PC-3 (cell line): ENCODE measurements around the gene CD44. TPM values are rescaled to one million over a fixed set of nuclear protein-coding genes. Genes with fewer than 3 reads are reported as not detected.

ENCODE experiments used
- ATAC-seq: fragments of 200-7000 bp; cut with Tn5 transposase; 2 replicates; pipeline ENCODE4 v1.9.1; 2020; ENCODE audit warnings: mild to moderate bottlenecking, moderate library complexity
- BruUV-seq: library from RNA; stranded (reverse); fragments of 400-500 nt; replicated peaks from 2 replicates; lab custom pipeline; 2021; lab: Mats Ljungman, UMichigan
- CTCF ChIA-PET: fragments of 300-600 bp; sonication (Branson Sonifier 250); formaldehyde crosslinking; loops from one replicate; lab custom pipeline; 2022; ENCODE audit warnings: antibody characterized with exemption; lab: Charles Lee
- POLR2A ChIA-PET: fragments of 300-600 bp; sonication (Branson Sonifier 250); formaldehyde crosslinking; loops from one replicate; lab custom pipeline; 2022; ENCODE audit warnings: antibody characterized with exemption; ENCODE audit not compliant: unreplicated experiment; lab: Charles Lee
- DNase-seq: peaks from one replicate; pipeline ENCODE4 v3.0.0-alpha.2; 2015
- H2AFZ ChIP-seq: fragments of 300-600 bp; sonication (generic); 2 replicates; pipeline ENCODE4 v1.6.0; 2016; ENCODE audit warnings: antibody characterized with exemption, low read length
- H3F3A ChIP-seq: fragments of 300-600 bp; sonication (generic); one replicate; pipeline ENCODE4 v1.6.0; 2017; ENCODE audit warnings: antibody characterized with exemption, low read length, control low read depth, mild to moderate bottlenecking; ENCODE audit not compliant: unreplicated experiment
- H3K27ac ChIP-seq: fragments of 300-600 bp; sonication (generic); 2 replicates; pipeline ENCODE4 v1.5.1; 2016; ENCODE audit warnings: mild to moderate bottlenecking, low read length
- H3K27me3 ChIP-seq: fragments of 300-600 bp; sonication (generic); 2 replicates; pipeline ENCODE4 v1.6.1; 2016; ENCODE audit warnings: low read length, mixed read lengths
- H3K36me3 ChIP-seq: fragments of 300-600 bp; sonication (generic); 2 replicates; pipeline ENCODE4 v1.6.1; 2016; ENCODE audit warnings: low read depth, mixed run types, low read length, mixed read lengths
- H3K4me1 ChIP-seq: fragments of 300-600 bp; sonication (generic); 2 replicates; pipeline ENCODE4 v1.5.1; 2016; ENCODE audit warnings: low read length; ENCODE audit not compliant: insufficient read depth
- H3K4me2 ChIP-seq: fragments of 300-600 bp; sonication (generic); 2 replicates; pipeline ENCODE4 v1.6.0; 2016; ENCODE audit warnings: low read length
- H3K4me3 ChIP-seq: fragments of 300-600 bp; sonication (generic); 2 replicates; pipeline ENCODE4 v1.5.1; 2016; ENCODE audit warnings: mild to moderate bottlenecking, low read length, mixed read lengths
- H3K79me2 ChIP-seq: fragments of 300-600 bp; sonication (generic); 2 replicates; pipeline ENCODE4 v1.6.1; 2017; ENCODE audit warnings: low read length, mixed read lengths
- H3K9ac ChIP-seq: fragments of 300-600 bp; sonication (generic); 2 replicates; pipeline ENCODE4 v1.6.0; 2016; ENCODE audit warnings: mild to moderate bottlenecking, low read length
- H3K9me2 ChIP-seq: fragments of 300-600 bp; sonication (generic); replicated peaks from 2 replicates; pipeline ENCODE4 v1.6.1; 2016; ENCODE audit warnings: mixed run types, low read length, mixed read lengths
- H3K9me3 ChIP-seq: fragments of 300-600 bp; sonication (generic); 2 replicates; pipeline ENCODE4 v1.6.1; 2016; ENCODE audit warnings: low read length, mixed read lengths
- H4K20me1 ChIP-seq: fragments of 300-600 bp; sonication (generic); 2 replicates; pipeline ENCODE4 v1.6.1; 2016; ENCODE audit warnings: low read length, mixed read lengths
- CTCF ChIP-seq: fragments of 300-600 bp; sonication (generic); conservative IDR thresholded peaks from 2 replicates; pipeline ENCODE4 v1.5.1; 2017; ENCODE audit warnings: antibody characterized with exemption, low read depth, mild to moderate bottlenecking, low read length
- EZH2 ChIP-seq: fragments of 300-600 bp; sonication (generic); IDR thresholded peaks from one replicate; pipeline ENCODE4 v1.6.1; 2017; ENCODE audit warnings: antibody characterized with exemption, mild to moderate bottlenecking, low read length; ENCODE audit not compliant: unreplicated experiment
- EZH2phosphoT487 ChIP-seq: fragments of 300-600 bp; sonication (generic); IDR thresholded peaks from 2 replicates; pipeline ENCODE4 v1.6.1; 2018; ENCODE audit warnings: mild to moderate bottlenecking, antibody characterized with exemption, low read length, borderline replicate concordance
- intact Hi-C: fragments of 100-400 bp; cut with micrococcal nuclease; formaldehyde crosslinking; loops from 2 replicates; pipeline ENCODE4 v1.9.0; 2023
- total RNA-seq: library from RNA; depleted of rRNA; stranded (reverse); fragments of >200 nt; gene quantifications from 2 replicates; pipeline ENCODE4 v1.2.3, GENCODE V29; 2014

CD44 gene
- total RNA-seq, 1 experiment from 2014 or later: 181 TPM

- CTCF ChIA-PET: no interaction called here
- H3K4me3 ChIP-seq: no peak overlapping the region
- H3K9me2 ChIP-seq: no peaks in the 10 kb centered on the region
- H3K9ac ChIP-seq: no peak overlapping the region
- H3K4me1 ChIP-seq: peaks cover 23% of the 10 kb centered on the region
- H3K4me2 ChIP-seq: no peak overlapping the region
- POLR2A ChIA-PET: no interaction called here
- H4K20me1 ChIP-seq: no peaks in the 10 kb centered on the region
- no peak overlapping the region for H3K27ac ChIP-seq
- no peak overlapping the region for H2AFZ ChIP-seq
- no peaks in the 10 kb centered on the region for H3K9me3 ChIP-seq
- BruUV-seq: no TSS peak
- TF ChIP-seq EZH2 (no peak), EZH2phosphoT487 (no peak), CTCF (no peak)
- no peaks in the 10 kb centered on the region for H3K27me3 ChIP-seq
- intact Hi-C loops: no loop called here
- H3K36me3 ChIP-seq: peaks cover 63% of the 10 kb centered on the region
- DNase-seq (no peak), ATAC-seq (no peak)
- no peaks in the 10 kb centered on the region for H3F3A ChIP-seq
- no peaks in the 10 kb centered on the region for H3K79me2 ChIP-seq
These were observed 78.1 kb downstream of the CD44 start for GRCh38 chr11:35216962-35217678.

GRCh38 chr11:35218956-35219355 lies 80.0 kb downstream of the CD44 start:
- Histone ChIP-seq H3K36me3 (peaks cover 77% of the 10 kb centered on the region), H3F3A (no peaks in the 10 kb centered on the region), H4K20me1 (no peaks in the 10 kb centered on the region), H3K79me2 (no peaks in the 10 kb centered on the region), H2AFZ (no peak overlapping the region), H3K4me3 (no peak overlapping the region), H3K4me1 (peaks cover 14% of the 10 kb centered on the region), H3K9ac (no peak overlapping the region), H3K9me2 (no peaks in the 10 kb centered on the region), H3K9me3 (no peaks in the 10 kb centered on the region), H3K27me3 (no peaks in the 10 kb centered on the region), H3K4me2 (no peak overlapping the region), H3K27ac (no peak overlapping the region)
- ATAC-seq (no peak), DNase-seq (no peak)
- TF ChIP-seq EZH2phosphoT487 (no peak), CTCF (no peak), EZH2 (no peak)
- intact Hi-C loops: no loop called here
- POLR2A ChIA-PET: no interaction called here
- BruUV-seq: no TSS peak
- CTCF ChIA-PET: no interaction called here

GRCh38 chr11:35223371-35223796 lies 84.4 kb downstream of the CD44 start:
- no peaks in the 10 kb centered on the region for H3K79me2 ChIP-seq
- no peaks in the 10 kb centered on the region for H3K9me2 ChIP-seq
- no peaks in the 10 kb centered on the region for H3K9me3 ChIP-seq
- no peak overlapping the region for H2AFZ ChIP-seq
- ChIA-PET POLR2A (no interaction called here), CTCF (no interaction called here)
- H4K20me1 ChIP-seq: no peaks in the 10 kb centered on the region
- H3K4me1 ChIP-seq: no peaks in the 10 kb centered on the region
- H3K36me3 ChIP-seq: peaks cover 80% of the 10 kb centered on the region
- no peak for DNase-seq
- H3K27ac ChIP-seq: no peak overlapping the region
- no peak for ATAC-seq
- no peaks in the 10 kb centered on the region for H3K27me3 ChIP-seq
- intact Hi-C loops: no loop called here
- TF ChIP-seq EZH2phosphoT487: no peak
- TF ChIP-seq EZH2: no peak
- no peak for TF ChIP-seq CTCF
- H3K4me2 ChIP-seq: no peak overlapping the region
- BruUV-seq: no TSS peak
- H3F3A ChIP-seq: no peaks in the 10 kb centered on the region
- no peak overlapping the region for H3K4me3 ChIP-seq
- no peak overlapping the region for H3K9ac ChIP-seq
